HCT116 (cell line): ENCODE results near the gene KDM5C. TPM values are rescaled to one million over a fixed set of nuclear protein-coding genes. Genes with fewer than 3 reads are reported as not detected.

Experiments
- ATAC-seq: fragments of 200-7000 bp; cut with Tn5 transposase; 2 replicates; pipeline ENCODE4 v1.9.1; 2020; ENCODE audit warnings: mild to moderate bottlenecking, moderate library complexity
- BruUV-seq: library from RNA; stranded (reverse); fragments of 400-500 nt; replicated peaks from 2 replicates; lab custom pipeline; 2021; lab: Mats Ljungman, UMichigan
- CTCF ChIA-PET: fragments of 300-600 bp; sonication (Branson Sonifier 250); formaldehyde crosslinking; loops from one replicate; lab custom pipeline; 2021; ENCODE audit warnings: antibody characterized with exemption; lab: Charles Lee
- POLR2A ChIA-PET: fragments of 300-600, 350-600 bp; sonication (Branson Sonifier 250); formaldehyde crosslinking; loops from one replicate; lab custom pipeline; 2021; ENCODE audit warnings: antibody characterized with exemption; lab: Charles Lee
- RAD21 ChIA-PET, 2 experiments: fragments of 300-600 bp; sonication (Branson Sonifier 250); formaldehyde crosslinking; loops; one replicate each; lab custom pipeline; 2023; ENCODE audit warnings: low total read pairs in 2 of 2; ENCODE audit not compliant: uncharacterized antibody in 2 of 2, unreplicated experiment in 2 of 2, low non-redundant PET in 1 of 2; lab: Charles Lee
- DNase-seq: peaks from one replicate; pipeline ENCODE4 v3.0.0-alpha.2; 2010; ENCODE audit warnings: low read depth, low spot score
- H2AFZ ChIP-seq: fragments of 200-600 bp; shearing (Covaris generic), sonication (generic); 2 replicates; pipeline ENCODE4 v1.6.1; 2017; ENCODE audit warnings: low read depth, mixed run types, mixed read lengths, antibody characterized with exemption, low read length; ENCODE audit not compliant: poor library complexity, severe bottlenecking
- H3K27ac ChIP-seq: 2 replicates; pipeline ENCODE4 v1.5.1; 2012; ENCODE audit warnings: low read depth, low read length
- H3K27me3 ChIP-seq: fragments of 200-600 bp; sonication (generic); 2 replicates; pipeline ENCODE4 v1.6.1; 2016; ENCODE audit warnings: mixed run types, low read length, mixed read lengths; ENCODE audit not compliant: insufficient read depth
- H3K36me3 ChIP-seq, 2 experiments: fragments of 200-500 bp in 1 of 2; fragments of 200-600 bp in 1 of 2; sonication (Bioruptor generic) in 1 of 2; sonication (generic) in 1 of 2; 2 replicates each; pipeline versions ENCODE4 v1.5.1 to v1.6.1; 2014 to 2016; ENCODE audit warnings: low read length in 2 of 2, inconsistent platforms in 1 of 2, mixed read lengths in 1 of 2, mixed run types in 1 of 2; ENCODE audit not compliant: insufficient read depth in 2 of 2, control insufficient read depth in 1 of 2
- H3K4me1 ChIP-seq, 2 experiments: fragments of 200-600 bp in 1 of 2; sonication (generic) in 1 of 2; 2 replicates each; pipeline versions ENCODE4 v1.5.1 to v1.6.1; 2012 to 2017; ENCODE audit warnings: low read length in 2 of 2, inconsistent platforms in 1 of 2, mild to moderate bottlenecking in 1 of 2, mixed read lengths in 1 of 2, mixed run types in 1 of 2, moderate library complexity in 1 of 2; ENCODE audit not compliant: insufficient read depth in 2 of 2, control insufficient read depth in 1 of 2
- H3K4me2 ChIP-seq: fragments of 200-600 bp; sonication (generic); 2 replicates; pipeline ENCODE4 v1.6.1; 2017; ENCODE audit warnings: mixed run types, low read length, mixed read lengths
- H3K4me3 ChIP-seq, 2 experiments: fragments of 200-600 bp in 1 of 2; sonication (generic) in 1 of 2; replicated peaks in 1 of 2; 2 replicates each; pipeline ENCODE4 v1.5.1; 2011 to 2016; ENCODE audit warnings: low read length in 2 of 2, control low read depth in 1 of 2, low read depth in 1 of 2, mild to moderate bottlenecking in 1 of 2, mixed read lengths in 1 of 2, mixed run types in 1 of 2
- H3K79me2 ChIP-seq: fragments of 200-600 bp; sonication (generic); 2 replicates; pipeline ENCODE4 v1.6.1; 2017; ENCODE audit warnings: mild to moderate bottlenecking, mixed run types, low read length, moderate library complexity, mixed read lengths; ENCODE audit not compliant: insufficient read depth
- H3K9ac ChIP-seq: fragments of 200-600 bp; sonication (generic); 2 replicates; pipeline ENCODE4 v1.6.1; 2016; ENCODE audit warnings: low read length, mixed read lengths
- H3K9me2 ChIP-seq: fragments of 200-600 bp; sonication (generic), shearing (Covaris generic); 2 replicates; pipeline ENCODE4 v1.6.1; 2017; ENCODE audit warnings: mixed run types, mild to moderate bottlenecking, moderate library complexity; ENCODE audit not compliant: insufficient read depth
- H3K9me3 ChIP-seq, 2 experiments: fragments of 200-500 bp in 1 of 2; fragments of 200-600 bp in 1 of 2; sonication (Bioruptor generic) in 1 of 2; sonication (generic) in 1 of 2; 2 replicates each; pipeline ENCODE4 v1.6.1; 2014 to 2017; ENCODE audit warnings: low read length in 2 of 2, mixed read lengths in 2 of 2, inconsistent platforms in 1 of 2, low read depth in 1 of 2, mild to moderate bottlenecking in 1 of 2, mixed run types in 1 of 2, moderate library complexity in 1 of 2; ENCODE audit not compliant: control insufficient read depth in 1 of 2, insufficient read depth in 1 of 2
- H4K20me1 ChIP-seq: fragments of 200-600 bp; sonication (generic), shearing (Covaris generic); 2 replicates; pipeline ENCODE4 v1.6.1; 2017; ENCODE audit warnings: mixed run types, mild to moderate bottlenecking, moderate library complexity; ENCODE audit not compliant: insufficient read depth
- ATF3 ChIP-seq: IDR thresholded peaks from 2 replicates; pipeline ENCODE4 v1.6.1; 2012
- CBX3 ChIP-seq: IDR thresholded peaks from 2 replicates; pipeline ENCODE4 v1.6.1; 2012; ENCODE audit warnings: low read depth
- EGR1 ChIP-seq: IDR thresholded peaks from 2 replicates; pipeline ENCODE4 v1.6.1; 2012; ENCODE audit warnings: low read depth
- MAX ChIP-seq: IDR thresholded peaks from 2 replicates; pipeline ENCODE4 v1.6.1; 2012
- POLR2AphosphoS5 ChIP-seq: IDR thresholded peaks from 2 replicates; pipeline ENCODE4 v1.6.1; 2011; ENCODE audit warnings: mild to moderate bottlenecking, low read depth, low read length, moderate library complexity
- REST ChIP-seq: IDR thresholded peaks from 2 replicates; pipeline ENCODE4 v1.6.1; 2012; ENCODE audit warnings: low read depth
- SRF ChIP-seq: IDR thresholded peaks from 2 replicates; pipeline ENCODE4 v1.6.1; 2012; ENCODE audit warnings: low read depth
- TCF7L2 ChIP-seq: IDR thresholded peaks from 2 replicates; pipeline ENCODE4 v1.7.0; 2011; ENCODE audit warnings: borderline replicate concordance, inconsistent platforms; ENCODE audit not compliant: insufficient read depth, insufficient read length; ENCODE audit errors: extremely low read depth
- YY1 ChIP-seq: IDR thresholded peaks from 2 replicates; pipeline ENCODE4 v1.6.1; 2011; ENCODE audit warnings: low read length, low read depth, moderate library complexity, mild to moderate bottlenecking; ENCODE audit not compliant: insufficient replicate concordance; ENCODE audit errors: extremely low read depth
- ZBTB33 ChIP-seq: IDR thresholded peaks from 2 replicates; pipeline ENCODE4 v1.6.1; 2011; ENCODE audit warnings: mild to moderate bottlenecking, low read length, moderate library complexity; ENCODE audit not compliant: insufficient replicate concordance; ENCODE audit errors: extremely low read depth
- ZFX ChIP-seq: fragments of 450-650 bp; IDR thresholded peaks from 2 replicates; pipeline ENCODE4 v1.6.1; 2017
- intact Hi-C: fragments of 100-400 bp; cut with micrococcal nuclease; formaldehyde crosslinking; loops from 2 replicates; pipeline ENCODE4 v1.10.0; 2022
- total RNA-seq: library from RNA; stranded (reverse); gene quantifications from one replicate; pipeline ENCODE4 v1.2.1, GENCODE V29; 2021; ENCODE audit not compliant: unreplicated experiment

KDM5C gene
- total RNA-seq, 1 experiment from 2014 or later, result 72.9 TPM

GRCh38 chrX:53194308-53194707 is 30.7 kb downstream of the KDM5C start:
- H3K27me3 ChIP-seq, result no peaks in the 10 kb centered on the region
- no peak overlapping the region for H3K9ac ChIP-seq
- ChIA-PET RAD21 (no interaction called here), POLR2A (no interaction called here), CTCF (interaction anchor here (0.7 kb wide), 1 partner anchor 25 kb away, joined by 3 read pairs; no protein-coding TSS in a partner anchor)
- H3K36me3 ChIP-seq, result peaks cover 3 to 14% of the 10 kb centered on the region in 2 experiments; a peak in 2 of 4 replicates
- no peak overlapping the region for H2AFZ ChIP-seq
- ATAC-seq (no peak), DNase-seq (no peak)
- intact Hi-C loops, result no loop called here
- TF ChIP-seq CBX3 (no peak), TCF7L2 (no peak), POLR2AphosphoS5 (no peak), ZBTB33 (no peak), MAX (no peak), SRF (no peak), ATF3 (no peak), YY1 (no peak), EGR1 (no peak), ZFX (no peak), REST (no peak)
- H3K79me2 ChIP-seq, result no peaks in the 10 kb centered on the region
- no peaks in the 10 kb centered on the region for H3K9me2 ChIP-seq
- H3K4me1 ChIP-seq, result no peaks in the 10 kb centered on the region
- H3K4me3 ChIP-seq, result no peak overlapping the region
- no peaks in the 10 kb centered on the region for H3K9me3 ChIP-seq
- no peak overlapping the region for H3K4me2 ChIP-seq
- no TSS peak for BruUV-seq
- no peak overlapping the region for H3K27ac ChIP-seq
- H4K20me1 ChIP-seq, result no peaks in the 10 kb centered on the region
